ENCODE data around the gene PPY.

Gene PPY

GRCh38 chr17:43909537-43910231 lies 32.6 kb downstream of the PPY start:
- no peak overlapping the region for H3K9ac ChIP-seq
- no peaks in the 10 kb centered on the region for H3K36me3 ChIP-seq (ENCODE audit: control insufficient read depth, insufficient read depth, low read length)
- H3K27me3 ChIP-seq (ENCODE audit: control insufficient read depth, insufficient read depth, low read length): no peaks in the 10 kb centered on the region
- no peaks in the 10 kb centered on the region for H3K9me3 ChIP-seq (ENCODE audit: control insufficient read depth, low read length)
- no peak for TF ChIP-seq CTCF (IDR thresholded peaks at IDR 0.05)
- H3K4me1 ChIP-seq: peaks cover 29% of the 10 kb centered on the region
- no peak overlapping the region for H3K4me2 ChIP-seq (ENCODE audit: low read length)
- no peaks in the 10 kb centered on the region for H3K79me2 ChIP-seq
- H3K4me3 ChIP-seq (ENCODE audit: low read depth, low read length): no peak overlapping the region
- no peak overlapping the region for H2AFZ ChIP-seq
- no peak overlapping the region for H3K27ac ChIP-seq

GRCh38 chr17:43907998-43908721 lies 34.1 kb downstream of the PPY start:
- no peak for TF ChIP-seq CTCF (IDR thresholded peaks at IDR 0.05)
- peak overlapping the region; percentile 77 for H3K27ac ChIP-seq
- H3K4me3 ChIP-seq (ENCODE audit: low read depth, low read length): peak overlapping the region; percentile 77
- peaks cover 29% of the 10 kb centered on the region for H3K4me1 ChIP-seq
- no peaks in the 10 kb centered on the region for H3K79me2 ChIP-seq
- H2AFZ ChIP-seq: peak overlapping the region; percentile 95
- H3K36me3 ChIP-seq (ENCODE audit: control insufficient read depth, insufficient read depth, low read length): no peaks in the 10 kb centered on the region
- peak overlapping the region; percentile 97 for H3K4me2 ChIP-seq (ENCODE audit: low read length)
- H3K9ac ChIP-seq: peak overlapping the region; percentile 80
- H3K27me3 ChIP-seq (ENCODE audit: control insufficient read depth, insufficient read depth, low read length): no peaks in the 10 kb centered on the region
- no peaks in the 10 kb centered on the region for H3K9me3 ChIP-seq (ENCODE audit: control insufficient read depth, low read length)

- H3K9ac ChIP-seq: peak within 1 kb of the TSS; percentile 80
- no peaks in the 10 kb centered on the region for H3K27me3 ChIP-seq (ENCODE audit: control insufficient read depth, insufficient read depth, low read length)
- H3K4me2 ChIP-seq (ENCODE audit: low read length): peak within 1 kb of the TSS; percentile 97
- peak within 1 kb of the TSS; percentile 77 for H3K4me3 ChIP-seq (ENCODE audit: low read depth, low read length)
- H3K4me1 ChIP-seq: peaks cover 29% of the 10 kb centered on the region
- H3K27ac ChIP-seq: peak within 1 kb of the TSS; percentile 77
- TF ChIP-seq CTCF (IDR thresholded peaks at IDR 0.05): peak; percentile 45
- H3K79me2 ChIP-seq: no peaks in the 10 kb centered on the region
- H2AFZ ChIP-seq: peak within 1 kb of the TSS; percentile 95
- no peaks in the 10 kb centered on the region for H3K36me3 ChIP-seq (ENCODE audit: control insufficient read depth, insufficient read depth, low read length)
- no peaks in the 10 kb centered on the region for H3K9me3 ChIP-seq (ENCODE audit: control insufficient read depth, low read length)
Observed at GRCh38 chr17:43907425-43907981, 34.8 kb downstream of the PPY start, which contains the start of gene MPP2. Gene MPP2, minus strand, starts transcription at chr17:43907536. Its CDS starts 3,076 bp downstream, at chr17:43904460.

- peak overlapping the region; percentile 77 for H3K27ac ChIP-seq
- no peaks in the 10 kb centered on the region for H3K9me3 ChIP-seq (ENCODE audit: control insufficient read depth, low read length)
- H3K4me2 ChIP-seq (ENCODE audit: low read length): peak overlapping the region; percentile 97
- TF ChIP-seq CTCF (IDR thresholded peaks at IDR 0.05): no peak
- H3K4me1 ChIP-seq: peaks cover 25% of the 10 kb centered on the region
- no peaks in the 10 kb centered on the region for H3K27me3 ChIP-seq (ENCODE audit: control insufficient read depth, insufficient read depth, low read length)
- H2AFZ ChIP-seq: peak overlapping the region; percentile 95
- H3K36me3 ChIP-seq (ENCODE audit: control insufficient read depth, insufficient read depth, low read length): no peaks in the 10 kb centered on the region
- no peaks in the 10 kb centered on the region for H3K79me2 ChIP-seq
- H3K4me3 ChIP-seq (ENCODE audit: low read depth, low read length): peak overlapping the region; percentile 77
- peak overlapping the region; percentile 80 for H3K9ac ChIP-seq
Observed at GRCh38 chr17:43906951-43907424, 35.3 kb downstream of the PPY start.
